Transverse colon (tissue), 4 donors: ENCODE data around the gene RHBDD1.

Experiments
- EP300 ChIP-seq: sonication (generic); formaldehyde crosslinking; IDR thresholded peaks from one replicate; pipeline ENCODE4 v1.6.1; 2017; ENCODE audit warnings: antibody characterized with exemption, low read depth
- POLR2A ChIP-seq: fragments of 450-650 bp; IDR thresholded peaks from one replicate; pipeline ENCODE4 v1.6.1; 2016; ENCODE audit warnings: antibody characterized with exemption, mild to moderate bottlenecking, moderate library complexity
- POLR2AphosphoS5 ChIP-seq, 3 donors: sonication (generic); formaldehyde crosslinking; IDR thresholded peaks; one replicate each; pipeline ENCODE4 v1.6.1; 2016; ENCODE audit warnings: antibody characterized with exemption in 3 of 3
- TF ChIP-seq, protein P1 (sequence below), 5 experiments: fragments of 200-600 bp in 3 of 5; fragments of 450-650 bp in 2 of 5; sonication (generic) in 3 of 5; IDR thresholded peaks; 1 replicate in 2 of 5; 2 replicates in 3 of 5; pipeline ENCODE4 v1.5.1; 2016 to 2017; ENCODE audit warnings: antibody characterized with exemption in 5 of 5, inconsistent platforms in 3 of 5, mild to moderate bottlenecking in 2 of 5, moderate library complexity in 1 of 5

DNA sequence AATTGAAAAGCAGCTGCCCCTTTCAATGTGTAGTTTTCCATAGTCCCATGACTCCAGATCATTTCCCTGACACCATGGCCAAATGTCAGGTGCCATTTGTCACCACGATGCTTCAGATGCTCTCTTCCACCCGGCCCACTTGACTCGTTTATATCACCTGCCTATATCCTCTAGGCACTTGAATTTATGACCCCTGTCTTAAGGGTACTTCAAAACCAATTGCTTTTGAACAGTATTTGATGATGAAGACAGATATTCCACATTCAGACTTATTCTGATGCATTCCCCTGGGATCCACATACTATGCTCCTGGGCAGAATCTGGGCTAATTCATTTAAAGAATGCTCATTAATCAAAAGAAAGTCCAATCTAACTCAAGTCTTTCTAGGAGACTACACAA, 16.9 kb upstream of the RHBDD1 start:
- TF ChIP-seq POLR2AphosphoS5 (IDR thresholded peaks at IDR 0.05) (no peak), EP300 (no peak), POLR2A (no peak)
- TF ChIP-seq, protein P1, sequence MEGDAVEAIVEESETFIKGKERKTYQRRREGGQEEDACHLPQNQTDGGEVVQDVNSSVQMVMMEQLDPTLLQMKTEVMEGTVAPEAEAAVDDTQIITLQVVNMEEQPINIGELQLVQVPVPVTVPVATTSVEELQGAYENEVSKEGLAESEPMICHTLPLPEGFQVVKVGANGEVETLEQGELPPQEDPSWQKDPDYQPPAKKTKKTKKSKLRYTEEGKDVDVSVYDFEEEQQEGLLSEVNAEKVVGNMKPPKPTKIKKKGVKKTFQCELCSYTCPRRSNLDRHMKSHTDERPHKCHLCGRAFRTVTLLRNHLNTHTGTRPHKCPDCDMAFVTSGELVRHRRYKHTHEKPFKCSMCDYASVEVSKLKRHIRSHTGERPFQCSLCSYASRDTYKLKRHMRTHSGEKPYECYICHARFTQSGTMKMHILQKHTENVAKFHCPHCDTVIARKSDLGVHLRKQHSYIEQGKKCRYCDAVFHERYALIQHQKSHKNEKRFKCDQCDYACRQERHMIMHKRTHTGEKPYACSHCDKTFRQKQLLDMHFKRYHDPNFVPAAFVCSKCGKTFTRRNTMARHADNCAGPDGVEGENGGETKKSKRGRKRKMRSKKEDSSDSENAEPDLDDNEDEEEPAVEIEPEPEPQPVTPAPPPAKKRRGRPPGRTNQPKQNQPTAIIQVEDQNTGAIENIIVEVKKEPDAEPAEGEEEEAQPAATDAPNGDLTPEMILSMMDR (IDR thresholded peaks at IDR 0.05), result no peak
